HepG2 (cell line): Measurements from ENCODE around the gene TENT5A. TPM values are rescaled to one million over a fixed set of nuclear protein-coding genes. Genes with fewer than 3 reads are reported as not detected.

Experiments used
- ATAC-seq: fragments of 200-7000 bp; cut with Tn5 transposase; 3 replicates; pipeline ENCODE4 v1.9.1; 2020; ENCODE audit warnings: mild to moderate bottlenecking, moderate library complexity
- BruUV-seq: library from RNA; stranded (reverse); fragments of 400-500 nt; replicated peaks from 2 replicates; lab custom pipeline; 2021; lab: Mats Ljungman, UMichigan
- CTCF ChIA-PET: fragments of 300-600 bp; formaldehyde crosslinking; extraction: SDS; loops from one replicate; lab custom pipeline; 2021; ENCODE audit warnings: low total read pairs, inconsistent platforms, low intra/inter-chr PET ratio; lab: Yijun Ruan, JAX
- POLR2A ChIA-PET: fragments of 350-600 bp; sonication (Branson Sonifier 250); formaldehyde crosslinking; loops from one replicate; lab custom pipeline; 2020; ENCODE audit warnings: antibody characterized with exemption, inconsistent platforms; lab: Yijun Ruan, JAX
- DNase-seq: peaks from one replicate; pipeline ENCODE4 v3.0.0-alpha.2; 2015; ENCODE audit warnings: low spot score
- FAIRE-seq: peaks from 3 replicates; lab custom pipeline; 2011; peaks lifted over from hg19 to GRCh38; lab: Jason Lieb, UNC
- H2AFZ ChIP-seq: one replicate; pipeline ENCODE4 v1.6.1; 2011; ENCODE audit warnings: low read length, inconsistent platforms
- H3K27ac ChIP-seq: fragments of 300-600 bp; 3 replicates; pipeline ENCODE4 v1.8.0; 2011; ENCODE audit warnings: mixed run types, mild to moderate bottlenecking, mixed read lengths, low read length, inconsistent platforms; ENCODE audit not compliant: insufficient read depth; ENCODE audit errors: extremely low read length
- H3K27me3 ChIP-seq, 2 experiments: fragments of 200-600 bp in 1 of 2; 2 replicates in 1 of 2; 3 replicates in 1 of 2; pipeline versions ENCODE4 v1.6.0 to v1.8.0; 2011; ENCODE audit warnings: low read length in 2 of 2, mild to moderate bottlenecking in 2 of 2, moderate library complexity in 2 of 2, inconsistent platforms in 1 of 2; ENCODE audit not compliant: insufficient read depth in 2 of 2, control insufficient read depth in 1 of 2
- H3K36me3 ChIP-seq, 2 experiments: fragments of 200-600 bp in 1 of 2; replicated peaks in 1 of 2; 2 replicates in 1 of 2; 3 replicates in 1 of 2; pipeline versions ENCODE4 v1.5.1 to v1.8.0; 2011; ENCODE audit warnings: low read length in 2 of 2, inconsistent platforms in 1 of 2; ENCODE audit not compliant: insufficient read depth in 2 of 2, control insufficient read depth in 1 of 2
- H3K4me1 ChIP-seq: 2 replicates; pipeline ENCODE4 v1.5.1; 2012; ENCODE audit warnings: low read length, inconsistent platforms; ENCODE audit not compliant: insufficient read depth
- H3K4me2 ChIP-seq: 2 replicates; pipeline ENCODE4 v1.6.0; 2011; ENCODE audit warnings: low read depth, low read length, inconsistent platforms
- H3K4me3 ChIP-seq, 3 experiments: fragments of 200-600 bp in 1 of 3; sonication (generic), shearing (Covaris generic) in 1 of 3; replicated peaks in 1 of 3; 2 replicates each; pipeline ENCODE4 v1.5.1; 2011 to 2016; ENCODE audit warnings: low read length in 3 of 3, inconsistent platforms in 2 of 3, low read depth in 2 of 3, mild to moderate bottlenecking in 2 of 3, control low read depth in 1 of 3, mixed read lengths in 1 of 3; ENCODE audit not compliant: insufficient read depth in 1 of 3
- H3K79me2 ChIP-seq: one replicate; pipeline ENCODE4 v1.6.1; 2011; ENCODE audit warnings: low read length, inconsistent platforms; ENCODE audit not compliant: insufficient read depth
- H3K9ac ChIP-seq: 2 replicates; pipeline ENCODE4 v1.6.0; 2011; ENCODE audit warnings: mild to moderate bottlenecking, low read depth, low read length, inconsistent platforms; ENCODE audit not compliant: insufficient read depth
- H3K9me3 ChIP-seq: 2 replicates; pipeline ENCODE4 v1.5.1; 2012; ENCODE audit warnings: mild to moderate bottlenecking, low read length
- H4K20me1 ChIP-seq: 2 replicates; pipeline ENCODE4 v1.6.0; 2011; ENCODE audit warnings: inconsistent platforms, mild to moderate bottlenecking, low read length, moderate library complexity; ENCODE audit not compliant: insufficient read depth
- CREBL2 ChIP-seq: sonication (generic); formaldehyde crosslinking; IDR thresholded peaks from 2 replicates; pipeline ENCODE4 v1.8.1; 2023; ENCODE audit warnings: missing genetic modification reagents, mild to moderate bottlenecking, borderline replicate concordance
- GRHL1 ChIP-seq: sonication (generic); formaldehyde crosslinking; conservative IDR thresholded peaks from 2 replicates; pipeline ENCODE4 v1.8.0; 2022; ENCODE audit warnings: missing genetic modification reagents
- HNRNPK ChIP-seq: fragments of 200-400 bp; formaldehyde crosslinking; IDR thresholded peaks from 2 replicates; pipeline ENCODE4 v1.6.1; 2018; ENCODE audit warnings: low read length, low read depth, moderate library complexity, mild to moderate bottlenecking; ENCODE audit not compliant: poor library complexity, severe bottlenecking
- IRF9 ChIP-seq: sonication (generic); formaldehyde crosslinking; IDR thresholded peaks from 2 replicates; pipeline ENCODE4 v1.8.0; 2022; ENCODE audit warnings: missing genetic modification reagents, mild to moderate bottlenecking, borderline replicate concordance
- KDM2A ChIP-seq: sonication (generic); formaldehyde crosslinking; IDR thresholded peaks from 2 replicates; pipeline ENCODE4 v1.4.0; 2020; ENCODE audit warnings: low read depth, missing genetic modification reagents, borderline replicate concordance
- MTF1 ChIP-seq: sonication (generic); formaldehyde crosslinking; IDR thresholded peaks from 2 replicates; pipeline ENCODE4 v1.5.0; 2020; ENCODE audit warnings: missing genetic modification reagents
- MZF1 ChIP-seq: sonication (generic); formaldehyde crosslinking; IDR thresholded peaks from 2 replicates; pipeline ENCODE4 v1.8.1; 2023; ENCODE audit warnings: mild to moderate bottlenecking, missing genetic modification reagents, borderline replicate concordance
- NFIC ChIP-seq: IDR thresholded peaks from 2 replicates; pipeline ENCODE4 v1.6.1; 2012; ENCODE audit warnings: mild to moderate bottlenecking, low read length, inconsistent platforms
- RBFOX2 ChIP-seq: fragments of 200-400 bp; formaldehyde crosslinking; IDR thresholded peaks from 2 replicates; pipeline ENCODE4 v1.6.1; 2017; ENCODE audit warnings: low read depth, mild to moderate bottlenecking, low read length
- SMARCC2 ChIP-seq: fragments of 450-650 bp; IDR thresholded peaks from 2 replicates; pipeline ENCODE4 v1.6.1; 2017; ENCODE audit warnings: antibody characterized with exemption, mild to moderate bottlenecking
- ZBTB39 ChIP-seq: sonication (generic); formaldehyde crosslinking; IDR thresholded peaks from 2 replicates; pipeline ENCODE4 v1.5.0; 2020; ENCODE audit warnings: missing genetic modification reagents
- ZEB1 ChIP-seq: IDR thresholded peaks from 2 replicates; pipeline ENCODE4 v1.6.1; 2012; ENCODE audit warnings: mild to moderate bottlenecking, low read depth, inconsistent platforms; ENCODE audit not compliant: insufficient replicate concordance
- ZNF264 ChIP-seq: sonication (generic); formaldehyde crosslinking; IDR thresholded peaks from 2 replicates; pipeline ENCODE4 v1.4.0; 2020; ENCODE audit warnings: missing genetic modification reagents
- ZNF552 ChIP-seq: sonication (generic); formaldehyde crosslinking; IDR thresholded peaks from 2 replicates; pipeline ENCODE4 v1.9.0; 2022; ENCODE audit warnings: missing genetic modification reagents, mild to moderate bottlenecking, borderline replicate concordance
- in situ Hi-C: cut with HindIII; loops from 2 replicates; pipeline ENCODE4 v1.10.0; 2017; ENCODE audit warnings: low pct_unique_long_range_greater_than_20kb; ENCODE audit not compliant: extremely low pct_ligation_motif_present
- intact Hi-C: fragments of 100-400 bp; cut with micrococcal nuclease; formaldehyde crosslinking; loops from one replicate; pipeline ENCODE4 v1.10.0; 2022; ENCODE audit not compliant: unreplicated experiment
- polyA plus RNA-seq, 8 experiments: library from polyadenylated mRNA; depleted of rRNA in 3 of 8; stranded (reverse) in 7 of 8; unstranded in 1 of 8; fragments of >200 nt; fragmentation: Illumina TruSeq in 4 of 8; extraction: Trizol in 4 of 8; gene quantifications; 2 replicates each; pipeline versions ENCODE4 v1.2.1 to v1.2.3, GENCODE V29; 2011 to 2016; ENCODE audit warnings: low read depth in 4 of 8, missing spikeins in 1 of 8, mixed read lengths in 1 of 8; ENCODE audit not compliant: insufficient read depth in 1 of 8
- total RNA-seq, 5 experiments: library from RNA; depleted of rRNA; stranded (reverse); fragments of >200 nt; fragmentation: Illumina TruSeq; extraction: Trizol; gene quantifications; 2 replicates each; pipeline ENCODE4 v1.2.3, GENCODE V29; 2016; ENCODE audit warnings: low read depth in 1 of 5

TENT5A gene
- total and polyA plus RNA-seq, 2 of the 13 experiments (the other 11 are each of a cell fraction or from before 2014, with no cell fraction given) = 8.0 to 13.8 TPM

- TF ChIP-seq GRHL1 (no peak), KDM2A (no peak), ZNF264 (CRISPR knock-in tag) (no peak), ZNF552 (CRISPR knock-in tag) (no peak), ZBTB39 (CRISPR knock-in tag) (no peak), IRF9 (CRISPR knock-in tag) (no peak)
- TF ChIP-seq, all 625 proteins: peak for 0
These were observed 44.3 kb downstream of the TENT5A start (continued) for GRCh38 chr6:81708113-81708699.

GRCh38 chr6:81704700-81705099, 47.8 kb downstream of the TENT5A start:
- no TSS peak for BruUV-seq
- H3K79me2 ChIP-seq = no peaks in the 10 kb centered on the region
- no peak for ATAC-seq
- no peaks in the 10 kb centered on the region for H3K36me3 ChIP-seq
- no peak overlapping the region for H2AFZ ChIP-seq
- no peak for TF ChIP-seq CREBL2
- TF ChIP-seq MZF1 (CRISPR knock-in tag) = no peak
- TF ChIP-seq SMARCC2 = no peak
- peak; percentile 85 for TF ChIP-seq HNRNPK
- TF ChIP-seq RBFOX2 = no peak
- no peak for TF ChIP-seq NFIC
- no peak for TF ChIP-seq ZEB1
- no peak for TF ChIP-seq MTF1
- H3K27me3 ChIP-seq = no peaks in the 10 kb centered on the region; a peak in 1 of 5 replicates
- H3K4me3 ChIP-seq = no peak overlapping the region
- H4K20me1 ChIP-seq = no peaks in the 10 kb centered on the region
- H3K4me1 ChIP-seq = no peaks in the 10 kb centered on the region
- H3K9ac ChIP-seq = no peak overlapping the region
- FAIRE-seq = no peak
- intact Hi-C loops = no loop called here
- no peaks in the 10 kb centered on the region for H3K9me3 ChIP-seq
- H3K27ac ChIP-seq = no peak overlapping the region
- H3K4me2 ChIP-seq = no peak overlapping the region
- DNase-seq = no peak
- in situ Hi-C loops = no loop called here
- ChIA-PET CTCF (no interaction called here), POLR2A (no interaction called here)
